H1 (cell line): Measurements from ENCODE around the gene SLC22A15. TPM values are rescaled to one million over a fixed set of nuclear protein-coding genes. Genes with fewer than 3 reads are reported as not detected.
"Not testable (repeated sequence)": the region's sequence is repeated elsewhere in the genome, so short reads cannot be mapped to it uniquely, and the experiment has no call there.

Experiments used
- CTCF ChIA-PET: fragments of 300-600 bp; sonication (Branson Sonifier 250); formaldehyde crosslinking; loops from one replicate; lab custom pipeline; 2021; ENCODE audit not compliant: partially characterized antibody; lab: Charles Lee
- POLR2A ChIA-PET: fragments of 300-600 bp; sonication (Branson Sonifier 250); formaldehyde crosslinking; loops from one replicate; lab custom pipeline; 2021; ENCODE audit warnings: inconsistent platforms; ENCODE audit not compliant: partially characterized antibody; lab: Charles Lee
- DNase-seq, 2 experiments: peaks; one replicate each; pipeline versions ENCODE4 v3.0.0 to v3.0.0-alpha.2; 2010 to 2022; ENCODE audit warnings: low spot score in 2 of 2, low read depth in 1 of 2, mixed read lengths in 1 of 2
- FAIRE-seq: peaks from 2 replicates; lab custom pipeline; 2011; peaks lifted over from hg19 to GRCh38; lab: Jason Lieb, UNC
- H2AFZ ChIP-seq: 2 replicates; pipeline ENCODE4 v1.8.1; 2012; ENCODE audit warnings: low read length, inconsistent platforms
- H2AK5ac ChIP-seq: 2 replicates; pipeline ENCODE4 v1.6.1; 2013; ENCODE audit warnings: low read depth, low read length
- H2BK120ac ChIP-seq: replicated peaks from 2 replicates; pipeline ENCODE3; 2013; ENCODE audit warnings: low read depth, low read length, inconsistent platforms
- H2BK12ac ChIP-seq: 2 replicates; pipeline ENCODE4 v1.6.1; 2013; ENCODE audit warnings: low read depth, low read length
- H2BK15ac ChIP-seq: 2 replicates; pipeline ENCODE4 v1.6.1; 2013; ENCODE audit warnings: low read length
- H2BK20ac ChIP-seq: 2 replicates; pipeline ENCODE4 v1.6.1; 2013; ENCODE audit warnings: low read length
- H2BK5ac ChIP-seq: 2 replicates; pipeline ENCODE4 v1.6.1; 2013; ENCODE audit warnings: low read depth, low read length
- H3K14ac ChIP-seq: 2 replicates; pipeline ENCODE4 v1.6.1; 2013; ENCODE audit warnings: inconsistent platforms; ENCODE audit not compliant: insufficient read length
- H3K18ac ChIP-seq: 2 replicates; pipeline ENCODE4 v1.6.1; 2013; ENCODE audit warnings: low read length; ENCODE audit errors: extremely low read depth
- H3K23ac ChIP-seq: 2 replicates; pipeline ENCODE4 v1.6.1; 2013; ENCODE audit warnings: inconsistent platforms; ENCODE audit not compliant: insufficient read length
- H3K23me2 ChIP-seq: 2 replicates; pipeline ENCODE4 v1.6.1; 2013; ENCODE audit warnings: low read depth, low read length
- H3K27ac ChIP-seq: 2 replicates; pipeline ENCODE4 v1.6.1; 2011; ENCODE audit warnings: low read depth, low read length, inconsistent platforms
- H3K27me3 ChIP-seq, 4 experiments: replicated peaks in 1 of 4; 1 replicate in 1 of 4; 2 replicates in 3 of 4; pipeline versions ENCODE4 v1.6.1 to v1.8.1; 2011 to 2013; ENCODE audit warnings: low read length in 3 of 4, mild to moderate bottlenecking in 3 of 4, inconsistent platforms in 2 of 4, mixed read lengths in 2 of 4, moderate library complexity in 1 of 4; ENCODE audit not compliant: control insufficient read depth in 3 of 4, insufficient read depth in 3 of 4; ENCODE audit errors: extremely low read depth in 1 of 4
- H3K36me3 ChIP-seq, 4 experiments: 2 replicates each; pipeline versions ENCODE4 v1.6.1 to v1.8.1; 2011 to 2013; ENCODE audit warnings: mild to moderate bottlenecking in 4 of 4, low read length in 3 of 4, moderate library complexity in 2 of 4, control low read depth in 1 of 4, inconsistent platforms in 1 of 4; ENCODE audit not compliant: insufficient read depth in 4 of 4, control insufficient read depth in 2 of 4
- H3K4ac ChIP-seq: replicated peaks from 2 replicates; pipeline ENCODE3; 2013; ENCODE audit warnings: low read length, low read depth, mixed read lengths, inconsistent platforms; ENCODE audit not compliant: insufficient read length
- H3K4me1 ChIP-seq, 4 experiments: replicated peaks in 1 of 4; 1 replicate in 1 of 4; 2 replicates in 3 of 4; pipeline versions ENCODE4 v1.6.1 to v1.8.1; 2011 to 2013; ENCODE audit warnings: low read length in 3 of 4, inconsistent platforms in 2 of 4, mixed read lengths in 1 of 4; ENCODE audit not compliant: insufficient read depth in 4 of 4, control insufficient read depth in 3 of 4
- H3K4me2 ChIP-seq, 2 experiments: 2 replicates each; pipeline versions ENCODE4 v1.6.1 to v1.8.1; 2011 to 2013; ENCODE audit warnings: low read depth in 2 of 2, low read length in 2 of 2, control low read depth in 1 of 2, inconsistent platforms in 1 of 2, mild to moderate bottlenecking in 1 of 2; ENCODE audit not compliant: insufficient read depth in 1 of 2
- H3K4me3 ChIP-seq, 4 experiments: fragments of 200-600, 300-600 bp in 1 of 4; sonication (generic), shearing (Covaris generic), sonication (Bioruptor Twin) in 1 of 4; 2 replicates each; pipeline versions ENCODE4 v1.5.1 to v1.8.1; 2011 to 2016; ENCODE audit warnings: low read length in 4 of 4, low read depth in 3 of 4, control low read depth in 2 of 4, inconsistent platforms in 2 of 4, mild to moderate bottlenecking in 2 of 4, mixed read lengths in 1 of 4, moderate library complexity in 1 of 4; ENCODE audit not compliant: insufficient read depth in 2 of 4; ENCODE audit errors: extremely low read depth in 1 of 4
- H3K56ac ChIP-seq: replicated peaks from 2 replicates; pipeline ENCODE3; 2013; ENCODE audit warnings: low read depth, mild to moderate bottlenecking, mixed read lengths, low read length, inconsistent platforms; ENCODE audit not compliant: insufficient read length
- H3K79me1 ChIP-seq: 2 replicates; pipeline ENCODE4 v1.6.1; 2013; ENCODE audit warnings: low read depth, low read length, control low read depth
- H3K79me2 ChIP-seq, 2 experiments: 2 replicates each; pipeline versions ENCODE4 v1.6.1 to v1.8.1; 2012 to 2013; ENCODE audit warnings: low read length in 2 of 2, mild to moderate bottlenecking in 2 of 2, inconsistent platforms in 1 of 2; ENCODE audit not compliant: insufficient read depth in 2 of 2, control insufficient read depth in 1 of 2
- H3K9ac ChIP-seq, 4 experiments: replicated peaks in 1 of 4; 1 replicate in 1 of 4; 2 replicates in 3 of 4; pipeline versions ENCODE4 v1.6.1 to v1.8.1; 2011 to 2013; ENCODE audit warnings: low read depth in 3 of 4, low read length in 3 of 4, control low read depth in 2 of 4, mild to moderate bottlenecking in 2 of 4, moderate library complexity in 2 of 4, inconsistent platforms in 1 of 4; ENCODE audit errors: extremely low read depth in 1 of 4
- H3K9me3 ChIP-seq, 2 experiments: 2 replicates each; pipeline versions ENCODE4 v1.6.1 to v1.8.1; 2012 to 2013; ENCODE audit warnings: mild to moderate bottlenecking in 2 of 2, moderate library complexity in 2 of 2, control low read depth in 1 of 2, inconsistent platforms in 1 of 2, low read depth in 1 of 2, low read length in 1 of 2, mixed read lengths in 1 of 2; ENCODE audit not compliant: insufficient read depth in 2 of 2
- H4K20me1 ChIP-seq, 2 experiments: replicated peaks in 1 of 2; 2 replicates each; pipeline versions ENCODE3 to v1.8.1; 2011 to 2013; ENCODE audit warnings: inconsistent platforms in 2 of 2, low read length in 2 of 2, mild to moderate bottlenecking in 1 of 2; ENCODE audit not compliant: insufficient read depth in 2 of 2, control insufficient read depth in 1 of 2
- H4K5ac ChIP-seq: 2 replicates; pipeline ENCODE4 v1.6.1; 2013; ENCODE audit warnings: low read length, low read depth, mixed read lengths, inconsistent platforms; ENCODE audit not compliant: insufficient read length
- H4K8ac ChIP-seq: 2 replicates; pipeline ENCODE4 v1.8.0; 2013; ENCODE audit warnings: mild to moderate bottlenecking, moderate library complexity, low read length, inconsistent platforms; ENCODE audit not compliant: insufficient read depth; ENCODE audit errors: extremely low read depth
- H4K91ac ChIP-seq: replicated peaks from 2 replicates; pipeline ENCODE3; 2013; ENCODE audit warnings: low read length, mixed read lengths, inconsistent platforms; ENCODE audit not compliant: insufficient read length
- WGBS, 2 experiments: shearing (Covaris generic) in 1 of 2; methylation state at CpG; one replicate each; pipeline versions ENCODE4 v1.1.6 to v1.1.7; 2013 to 2015; ENCODE audit warnings: low lambda C conversion rate in 2 of 2, mixed read lengths in 2 of 2, inconsistent platforms in 1 of 2, low coverage in 1 of 2, missing lambda C conversion rate in 1 of 2; ENCODE audit not compliant: insufficient replicate concordance in 2 of 2, insufficient coverage in 1 of 2, insufficient read length in 1 of 2; ENCODE audit errors: extremely low coverage in 1 of 2, missing lambda C conversion rate in 1 of 2; 5-methylcytosine and 5-hydroxymethylcytosine counted together
- polyA plus RNA-seq, 7 experiments: library from polyadenylated mRNA; depleted of rRNA in 3 of 7; stranded (reverse) in 5 of 7; unstranded in 2 of 7; fragments of >200 nt in 5 of 7; fragments of 200-250 nt in 2 of 7; gene quantifications; 1 replicate in 5 of 7; 2 replicates in 1 of 7; 4 replicates in 1 of 7; pipeline versions ENCODE4 v1.2.1 to v1.2.3, GENCODE V29; 2011 to 2013; ENCODE audit warnings: missing spikeins in 2 of 7, mixed read lengths in 2 of 7
- total RNA-seq: library from RNA; stranded (reverse); fragmentation: NEBNext Ultra II Directional; extraction: Animal tissue kit (Norgen Biotek cat#: 25700); gene quantifications from 2 replicates; pipeline ENCODE4 v1.2.1, GENCODE V29; 2021

Gene SLC22A15
- total and polyA plus RNA-seq, 2 of the 8 experiments (the other 6 are each of a cell fraction or from before 2014, with no cell fraction given): 3.2 to 3.3 TPM

DNA sequence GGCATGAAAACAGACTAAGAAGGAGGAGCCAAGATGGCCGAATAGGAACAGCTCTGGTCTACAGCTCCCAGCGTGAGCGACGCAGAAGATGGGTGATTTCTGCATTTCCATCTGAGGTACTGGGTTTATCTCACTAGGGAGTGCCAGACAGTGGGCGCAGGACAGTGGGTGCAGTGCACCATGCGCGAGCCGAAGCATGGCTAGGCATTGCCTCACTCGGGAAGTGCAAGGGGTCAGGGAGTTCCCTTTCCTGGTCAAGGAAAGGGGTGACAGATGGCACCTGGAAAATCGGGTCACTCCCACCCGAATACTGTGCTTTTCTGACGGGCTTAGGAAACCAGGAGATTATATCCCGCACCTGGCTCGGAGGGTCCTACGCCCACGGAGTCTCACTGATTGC, 75.6 kb downstream of the SLC22A15 start:
- FAIRE-seq, H3K56ac ChIP-seq, DNase-seq, H4K5ac ChIP-seq, H2BK15ac ChIP-seq, H3K14ac ChIP-seq, H2BK120ac ChIP-seq, H3K4me3 ChIP-seq, H2BK12ac ChIP-seq, H3K79me1 ChIP-seq, H2AK5ac ChIP-seq, H3K79me2 ChIP-seq, H3K18ac ChIP-seq, H3K27ac ChIP-seq, H2BK20ac ChIP-seq, H2AFZ ChIP-seq, POLR2A ChIA-PET, H4K91ac ChIP-seq, H3K23ac ChIP-seq, H3K27me3 ChIP-seq, H2BK5ac ChIP-seq, H4K20me1 ChIP-seq, H3K4ac ChIP-seq, H4K8ac ChIP-seq, H3K23me2 ChIP-seq, H3K4me1 ChIP-seq, H3K36me3 ChIP-seq, H3K4me2 ChIP-seq, H3K9ac ChIP-seq: not testable (repeated sequence)
- H3K9me3 ChIP-seq: peaks cover 10 to 21% of the 10 kb centered on the region in 2 experiments
- 95% methylated on average over 10 of the region's 16 CpGs; no CpG with 5 or more reads in 1 of the 2 experiments for WGBS, 2 experiments
- CTCF ChIA-PET: interaction anchor here (1.1 kb wide), 1 partner anchor 23 kb away, joined by 3 read pairs; no protein-coding TSS in a partner anchor
